WERI-Rb-1 (cell line): ENCODE data around the gene ELAC2.

Experiments
- DNase-seq: peaks from one replicate; pipeline ENCODE4 v3.0.0-alpha.2; 2020
- H3K27ac ChIP-seq: fragments of 250-450 bp; sonication (Bioruptor Pico); 2 replicates; pipeline ENCODE4 v1.5.1; 2020; ENCODE audit warnings: mild to moderate bottlenecking, moderate library complexity
- H3K27me3 ChIP-seq: fragments of 250-450 bp; sonication (Bioruptor Pico); 2 replicates; pipeline ENCODE4 v1.5.1; 2021; ENCODE audit warnings: mild to moderate bottlenecking, low read depth, moderate library complexity; ENCODE audit not compliant: insufficient read depth, severe bottlenecking
- H3K36me3 ChIP-seq: fragments of 250-450 bp; sonication (Bioruptor Pico); 2 replicates; pipeline ENCODE4 v1.5.1; 2020; ENCODE audit warnings: mild to moderate bottlenecking, moderate library complexity
- H3K4me3 ChIP-seq: 2 replicates; pipeline ENCODE4 v1.5.1; 2011; ENCODE audit warnings: low read depth, mild to moderate bottlenecking, control low read depth, low read length
- H3K9me3 ChIP-seq: fragments of 250-450 bp; sonication (Bioruptor Pico); 2 replicates; pipeline ENCODE4 v1.5.1; 2021; ENCODE audit warnings: mild to moderate bottlenecking, moderate library complexity; ENCODE audit not compliant: severe bottlenecking
- CTCF ChIP-seq: IDR thresholded peaks from 2 replicates; pipeline ENCODE4 v1.5.1; 2011; ENCODE audit warnings: low read depth, mild to moderate bottlenecking, control low read depth, inconsistent platforms, low read length

ELAC2 gene

GRCh38 chr17:13031718-13032350 lies 14.0 kb upstream of the ELAC2 start:
- H3K4me3 ChIP-seq = no peak overlapping the region
- H3K36me3 ChIP-seq = no peaks in the 10 kb centered on the region
- peak; percentile 77 for TF ChIP-seq CTCF
- H3K27me3 ChIP-seq = no peaks in the 10 kb centered on the region
- no peaks in the 10 kb centered on the region for H3K9me3 ChIP-seq
- DNase-seq = peak; percentile 32
- no peak overlapping the region for H3K27ac ChIP-seq

- Histone ChIP-seq H3K4me3 (no peak overlapping the region), H3K27me3 (no peaks in the 10 kb centered on the region), H3K36me3 (no peaks in the 10 kb centered on the region), H3K27ac (no peak overlapping the region), H3K9me3 (no peaks in the 10 kb centered on the region)
- peak; percentile 60 for DNase-seq
- TF ChIP-seq CTCF = peak; percentile 61
Measured at GRCh38 chr17:13030459-13031300, 12.9 kb upstream of the ELAC2 start.

GRCh38 chr17:13030056-13030455 lies 12.2 kb upstream of the ELAC2 start:
- DNase-seq = no peak
- H3K27me3 ChIP-seq = no peaks in the 10 kb centered on the region
- no peak overlapping the region for H3K27ac ChIP-seq
- no peak for TF ChIP-seq CTCF
- H3K36me3 ChIP-seq = no peaks in the 10 kb centered on the region
- H3K9me3 ChIP-seq = no peaks in the 10 kb centered on the region
- no peak overlapping the region for H3K4me3 ChIP-seq

- Histone ChIP-seq H3K27ac (no peak overlapping the region), H3K4me3 (no peak overlapping the region), H3K36me3 (no peaks in the 10 kb centered on the region), H3K9me3 (no peaks in the 10 kb centered on the region), H3K27me3 (no peaks in the 10 kb centered on the region)
- TF ChIP-seq CTCF = no peak
- no peak for DNase-seq
Measured at GRCh38 chr17:13029340-13029739, 11.5 kb upstream of the ELAC2 start.

GRCh38 chr17:13027246-13027645 lies 9.4 kb upstream of the ELAC2 start:
- Histone ChIP-seq H3K27me3 (no peaks in the 10 kb centered on the region), H3K9me3 (no peaks in the 10 kb centered on the region), H3K36me3 (no peaks in the 10 kb centered on the region), H3K4me3 (no peak overlapping the region), H3K27ac (no peak overlapping the region)
- no peak for DNase-seq
- TF ChIP-seq CTCF = no peak
